Karpas-422 (cell line): ENCODE results near the gene CCDC85B. TPM values are rescaled to one million over a fixed set of nuclear protein-coding genes. Genes with fewer than 3 reads are reported as not detected.

Experiments used
- DNase-seq: peaks from one replicate; pipeline ENCODE4 v3.0.0-alpha.2; 2015
- H2AFZ ChIP-seq: fragments of 200-600 bp; sonication (generic); 2 replicates; pipeline ENCODE4 v1.6.1; 2014; ENCODE audit warnings: antibody characterized with exemption, low read length, mixed read lengths
- H3K27ac ChIP-seq: fragments of 200-600 bp; sonication (generic); 2 replicates; pipeline ENCODE4 v1.5.1; 2014; ENCODE audit warnings: mild to moderate bottlenecking, low read length, moderate library complexity
- H3K27me3 ChIP-seq: fragments of 200-600 bp; sonication (generic); 2 replicates; pipeline ENCODE4 v1.6.1; 2014; ENCODE audit warnings: low read length, mixed read lengths
- H3K36me3 ChIP-seq: fragments of 200-600 bp; sonication (generic); 2 replicates; pipeline ENCODE4 v1.6.1; 2014; ENCODE audit warnings: low read length, mixed read lengths; ENCODE audit not compliant: insufficient read depth
- H3K4me1 ChIP-seq: fragments of 200-600 bp; sonication (generic); 2 replicates; pipeline ENCODE4 v1.6.1; 2014; ENCODE audit warnings: mild to moderate bottlenecking, low read length, mixed read lengths
- H3K4me2 ChIP-seq: fragments of 200-600 bp; sonication (generic); 2 replicates; pipeline ENCODE4 v1.6.1; 2014; ENCODE audit warnings: low read length, low read depth, mild to moderate bottlenecking; ENCODE audit not compliant: poor library complexity, severe bottlenecking
- H3K4me3 ChIP-seq: fragments of 200-600 bp; sonication (generic); 2 replicates; pipeline ENCODE4 v1.5.1; 2014; ENCODE audit warnings: mild to moderate bottlenecking, antibody characterized with exemption, low read length, mixed read lengths
- H3K79me2 ChIP-seq: fragments of 200-600 bp; sonication (generic); 2 replicates; pipeline ENCODE4 v1.6.1; 2014; ENCODE audit warnings: mild to moderate bottlenecking, low read length, mixed read lengths
- H3K9ac ChIP-seq: fragments of 200-600 bp; sonication (generic); 2 replicates; pipeline ENCODE4 v1.6.0; 2014; ENCODE audit warnings: low read length
- H3K9me2 ChIP-seq: fragments of 200-600 bp; sonication (generic), shearing (Covaris generic); replicated peaks from 2 replicates; pipeline ENCODE4 v1.6.0; 2014; ENCODE audit warnings: mild to moderate bottlenecking, low read length, moderate library complexity; ENCODE audit not compliant: insufficient read depth
- H3K9me3 ChIP-seq: fragments of 300-700, 200-600 bp; sonication (generic); 2 replicates; pipeline ENCODE4 v1.6.1; 2014; ENCODE audit warnings: low read length, mixed read lengths
- H4K20me1 ChIP-seq: fragments of 200-600 bp; sonication (generic); 2 replicates; pipeline ENCODE4 v1.6.1; 2014; ENCODE audit warnings: mild to moderate bottlenecking, antibody characterized with exemption, low read length, low read depth; ENCODE audit not compliant: insufficient read depth
- total RNA-seq: library from RNA; depleted of rRNA; stranded (reverse); fragments of >200 nt; shearing (Covaris generic); gene quantifications from 2 replicates; pipeline ENCODE4 v1.2.3, GENCODE V29; 2014; ENCODE audit warnings: low replicate concordance

CCDC85B gene
- total RNA-seq, 1 experiment from 2014 or later = 21.3 TPM

GRCh38 chr11:65916391-65916790 is 25.9 kb downstream of the CCDC85B start:
- Histone ChIP-seq H3K27ac (no peak overlapping the region), H3K4me3 (no peak overlapping the region), H3K79me2 (peaks cover 9% of the 10 kb centered on the region; the same call in 1 of the 2 replicates), H3K9me3 (no peaks in the 10 kb centered on the region), H4K20me1 (no peaks in the 10 kb centered on the region), H3K4me2 (no peak overlapping the region), H2AFZ (no peak overlapping the region), H3K4me1 (peaks cover 20% of the 10 kb centered on the region), H3K36me3 (no peaks in the 10 kb centered on the region), H3K9ac (no peak overlapping the region), H3K27me3 (no peaks in the 10 kb centered on the region), H3K9me2 (no peaks in the 10 kb centered on the region)
- no peak for DNase-seq

- no peak overlapping the region for H3K4me3 ChIP-seq
Measured at GRCh38 chr11:65917077-65917433, 26.6 kb downstream of the CCDC85B start.

GRCh38 chr11:65917434-65918210 is 27.1 kb downstream of the CCDC85B start:
- peaks cover 9% of the 10 kb centered on the region; the same call in 1 of the 2 replicates for H3K79me2 ChIP-seq
- peaks cover 20% of the 10 kb centered on the region for H3K4me1 ChIP-seq
- H3K9me2 ChIP-seq = no peaks in the 10 kb centered on the region
- H3K27me3 ChIP-seq = no peaks in the 10 kb centered on the region
- H3K4me2 ChIP-seq = peak overlapping the region; percentile 84
- peak overlapping the region; percentile 92 for H3K9ac ChIP-seq
- no peak overlapping the region for H2AFZ ChIP-seq
- H3K27ac ChIP-seq = no peak overlapping the region
- no peaks in the 10 kb centered on the region for H3K36me3 ChIP-seq
- H3K9me3 ChIP-seq = no peaks in the 10 kb centered on the region
- peak overlapping the region; percentile 99 for H3K4me3 ChIP-seq
- DNase-seq = no peak
- H4K20me1 ChIP-seq = no peaks in the 10 kb centered on the region

More at GRCh38 chr11:65917077-65917433, 26.6 kb downstream of the CCDC85B start:
- Histone ChIP-seq H4K20me1 (no peaks in the 10 kb centered on the region), H3K9me3 (no peaks in the 10 kb centered on the region), H3K36me3 (no peaks in the 10 kb centered on the region), H3K27me3 (no peaks in the 10 kb centered on the region), H3K4me1 (peaks cover 20% of the 10 kb centered on the region), H3K27ac (no peak overlapping the region), H2AFZ (no peak overlapping the region), H3K79me2 (peaks cover 9% of the 10 kb centered on the region; the same call in 1 of the 2 replicates), H3K4me2 (no peak overlapping the region), H3K9me2 (no peaks in the 10 kb centered on the region), H3K9ac (no peak overlapping the region)
- no peak for DNase-seq

- Histone ChIP-seq H3K9me3 (no peaks in the 10 kb centered on the region), H3K4me3 (peak within 1 kb of the TSS; percentile 99), H3K79me2 (peaks cover 9% of the 10 kb centered on the region; the same call in 1 of the 2 replicates), H4K20me1 (no peaks in the 10 kb centered on the region), H3K27ac (0 out of 2 replicates have a peak within 1 kb of the TSS, but pooled peaks have one; percentile 42), H3K9ac (peak within 1 kb of the TSS; percentile 92), H3K9me2 (no peaks in the 10 kb centered on the region), H3K36me3 (no peaks in the 10 kb centered on the region), H3K4me1 (peaks cover 20% of the 10 kb centered on the region), H3K4me2 (peak within 1 kb of the TSS; percentile 84), H2AFZ (peak within 1 kb of the TSS; percentile 90), H3K27me3 (no peaks in the 10 kb centered on the region)
- DNase-seq = peak; percentile 70
Measured at GRCh38 chr11:65918211-65919140, 28.0 kb downstream of the CCDC85B start, which contains the start of gene C11orf68. Gene C11orf68, minus strand, starts transcription at chr11:65919062. Its CDS starts 31 bp downstream, at chr11:65919031.

GRCh38 chr11:65919141-65919572 is 28.7 kb downstream of the CCDC85B start, which contains the start of gene DRAP1:
Gene DRAP1, plus strand, starts transcription at chr11:65919426. Its CDS starts 76 bp downstream, at chr11:65919502.
- H3K79me2 ChIP-seq = peaks cover 9% of the 10 kb centered on the region; the same call in 1 of the 2 replicates
- peak within 1 kb of the TSS; percentile 84 for H3K4me2 ChIP-seq
- no peaks in the 10 kb centered on the region for H3K9me3 ChIP-seq
- DNase-seq = peak; percentile 99
- 0 out of 2 replicates have a peak within 1 kb of the TSS, but pooled peaks have one; percentile 42 for H3K27ac ChIP-seq
- H3K27me3 ChIP-seq = no peaks in the 10 kb centered on the region
- H3K4me3 ChIP-seq = peak within 1 kb of the TSS; percentile 99
- H3K4me1 ChIP-seq = peaks cover 20% of the 10 kb centered on the region
- H2AFZ ChIP-seq = peak within 1 kb of the TSS; percentile 90
- H4K20me1 ChIP-seq = no peaks in the 10 kb centered on the region
- H3K36me3 ChIP-seq = no peaks in the 10 kb centered on the region
- no peaks in the 10 kb centered on the region for H3K9me2 ChIP-seq
- peak within 1 kb of the TSS; percentile 92 for H3K9ac ChIP-seq

- Histone ChIP-seq H3K9me3 (no peaks in the 10 kb centered on the region), H3K4me1 (peaks cover 20% of the 10 kb centered on the region), H3K9me2 (no peaks in the 10 kb centered on the region), H2AFZ (peak overlapping the region; percentile 68; the same call in 1 of the 2 replicates), H3K27ac (no peak overlapping the region), H3K79me2 (peaks cover 9% of the 10 kb centered on the region; the same call in 1 of the 2 replicates), H3K4me2 (peak overlapping the region; percentile 73), H3K4me3 (peak overlapping the region; percentile 68), H4K20me1 (no peaks in the 10 kb centered on the region), H3K36me3 (no peaks in the 10 kb centered on the region), H3K27me3 (no peaks in the 10 kb centered on the region), H3K9ac (peak overlapping the region; percentile 75)
- peak; percentile 79 for DNase-seq
Measured at GRCh38 chr11:65919573-65920371, 29.3 kb downstream of the CCDC85B start.

- Histone ChIP-seq H3K4me1 (peaks cover 20% of the 10 kb centered on the region), H3K79me2 (peaks cover 9% of the 10 kb centered on the region; the same call in 1 of the 2 replicates), H3K27me3 (no peaks in the 10 kb centered on the region), H3K4me2 (peak overlapping the region; percentile 73), H3K36me3 (no peaks in the 10 kb centered on the region), H4K20me1 (no peaks in the 10 kb centered on the region), H3K4me3 (peak overlapping the region; percentile 68), H3K9ac (peak overlapping the region; percentile 75), H3K9me2 (no peaks in the 10 kb centered on the region), H3K9me3 (no peaks in the 10 kb centered on the region), H3K27ac (no peak overlapping the region), H2AFZ (no peak overlapping the region)
- DNase-seq = no peak
Measured at GRCh38 chr11:65920372-65920802, 29.9 kb downstream of the CCDC85B start.
